Transverse colon (tissue), 4 donors: Measurements from ENCODE around the gene AGXT2.

ENCODE experiments used
- POLR2A ChIP-seq: fragments of 450-650 bp; IDR thresholded peaks from one replicate; pipeline ENCODE4 v1.6.1; 2016; ENCODE audit warnings: antibody characterized with exemption, mild to moderate bottlenecking, moderate library complexity
- POLR2AphosphoS5 ChIP-seq, 3 donors: sonication (generic); formaldehyde crosslinking; IDR thresholded peaks; one replicate each; pipeline ENCODE4 v1.6.1; 2016; ENCODE audit warnings: antibody characterized with exemption in 3 of 3
- TF ChIP-seq, protein P1 (sequence below), 5 experiments: fragments of 200-600 bp in 3 of 5; fragments of 450-650 bp in 2 of 5; sonication (generic) in 3 of 5; IDR thresholded peaks; 1 replicate in 2 of 5; 2 replicates in 3 of 5; pipeline ENCODE4 v1.5.1; 2016 to 2017; ENCODE audit warnings: antibody characterized with exemption in 5 of 5, inconsistent platforms in 3 of 5, mild to moderate bottlenecking in 2 of 5, moderate library complexity in 1 of 5

- TF ChIP-seq POLR2AphosphoS5 (IDR thresholded peaks at IDR 0.05) (no peak), POLR2A (no peak)
- TF ChIP-seq, protein P1, sequence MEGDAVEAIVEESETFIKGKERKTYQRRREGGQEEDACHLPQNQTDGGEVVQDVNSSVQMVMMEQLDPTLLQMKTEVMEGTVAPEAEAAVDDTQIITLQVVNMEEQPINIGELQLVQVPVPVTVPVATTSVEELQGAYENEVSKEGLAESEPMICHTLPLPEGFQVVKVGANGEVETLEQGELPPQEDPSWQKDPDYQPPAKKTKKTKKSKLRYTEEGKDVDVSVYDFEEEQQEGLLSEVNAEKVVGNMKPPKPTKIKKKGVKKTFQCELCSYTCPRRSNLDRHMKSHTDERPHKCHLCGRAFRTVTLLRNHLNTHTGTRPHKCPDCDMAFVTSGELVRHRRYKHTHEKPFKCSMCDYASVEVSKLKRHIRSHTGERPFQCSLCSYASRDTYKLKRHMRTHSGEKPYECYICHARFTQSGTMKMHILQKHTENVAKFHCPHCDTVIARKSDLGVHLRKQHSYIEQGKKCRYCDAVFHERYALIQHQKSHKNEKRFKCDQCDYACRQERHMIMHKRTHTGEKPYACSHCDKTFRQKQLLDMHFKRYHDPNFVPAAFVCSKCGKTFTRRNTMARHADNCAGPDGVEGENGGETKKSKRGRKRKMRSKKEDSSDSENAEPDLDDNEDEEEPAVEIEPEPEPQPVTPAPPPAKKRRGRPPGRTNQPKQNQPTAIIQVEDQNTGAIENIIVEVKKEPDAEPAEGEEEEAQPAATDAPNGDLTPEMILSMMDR (IDR thresholded peaks at IDR 0.05), result no peak
Observed at GRCh38 chr5:35047785-35048404, at the start of gene AGXT2.
